Renal cortical epithelial cell (primary cell): ENCODE data around the gene KLHL34. TPM values are rescaled to one million over a fixed set of nuclear protein-coding genes. Genes with fewer than 3 reads are reported as not detected.

Experiments used
- DNase-seq: peaks from one replicate; pipeline ENCODE4 v3.0.0-alpha.2; 2011; ENCODE audit warnings: low read depth
- total RNA-seq: library from RNA; depleted of rRNA; stranded (reverse); fragments of >200 nt; gene quantifications from 2 replicates; pipeline ENCODE4 v1.2.3, GENCODE V29; 2014

The KLHL34 gene
- total RNA-seq, 1 donor from 2014 or later, result not detected

- DNase-seq, result no peak
Measured at GRCh38 chrX:21656587-21657317, 1.4 kb downstream of the KLHL34 start.

GRCh38 chrX:21655901-21656586 lies 2.1 kb downstream of the KLHL34 start:
- no peak for DNase-seq

GRCh38 chrX:21645886-21646285 lies 12.2 kb downstream of the KLHL34 start:
- no peak for DNase-seq

DNA sequence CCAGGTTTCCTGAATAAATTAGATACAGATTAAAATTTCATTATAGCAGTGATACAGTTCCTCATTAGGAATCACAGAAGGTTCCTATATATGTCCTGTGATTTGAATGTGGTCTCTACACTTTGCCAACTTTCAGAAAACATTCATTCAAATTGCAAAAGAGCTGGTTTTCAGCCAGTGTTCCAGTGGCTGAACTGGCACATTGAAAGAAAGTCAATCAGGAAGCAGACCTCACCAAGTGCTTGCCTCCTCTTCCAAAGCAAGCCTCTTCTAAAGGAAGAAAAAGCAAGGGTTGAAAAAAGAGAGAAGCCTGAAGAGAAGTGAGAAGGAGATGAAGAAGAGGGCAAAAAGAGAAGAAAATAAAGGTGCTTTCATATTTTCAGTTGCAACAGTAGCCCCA lies 12.7 kb downstream of the KLHL34 start:
- no peak for DNase-seq

DNA sequence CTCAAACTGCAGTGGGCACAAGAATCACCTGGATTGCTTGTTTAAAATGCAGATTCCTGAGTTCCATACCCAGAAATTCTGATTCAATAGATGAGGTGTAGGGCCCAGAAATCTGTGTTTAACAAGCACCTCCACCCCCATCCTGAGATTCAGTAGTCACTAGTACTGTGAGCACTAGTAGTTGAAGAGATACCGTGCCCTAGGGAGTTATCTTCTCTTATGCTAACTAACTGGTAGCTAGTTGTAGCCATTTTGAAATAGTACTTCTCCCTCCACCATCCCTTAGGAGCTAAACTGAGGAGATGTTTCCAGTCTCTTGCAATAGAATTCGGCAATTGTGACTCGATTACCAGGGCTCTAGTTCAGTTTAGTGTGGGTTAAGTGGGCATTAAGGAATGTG lies 18.4 kb downstream of the KLHL34 start:
- no peak for DNase-seq

GRCh38 chrX:21638311-21638710 lies 19.8 kb downstream of the KLHL34 start:
- peak; percentile 50 for DNase-seq

DNA sequence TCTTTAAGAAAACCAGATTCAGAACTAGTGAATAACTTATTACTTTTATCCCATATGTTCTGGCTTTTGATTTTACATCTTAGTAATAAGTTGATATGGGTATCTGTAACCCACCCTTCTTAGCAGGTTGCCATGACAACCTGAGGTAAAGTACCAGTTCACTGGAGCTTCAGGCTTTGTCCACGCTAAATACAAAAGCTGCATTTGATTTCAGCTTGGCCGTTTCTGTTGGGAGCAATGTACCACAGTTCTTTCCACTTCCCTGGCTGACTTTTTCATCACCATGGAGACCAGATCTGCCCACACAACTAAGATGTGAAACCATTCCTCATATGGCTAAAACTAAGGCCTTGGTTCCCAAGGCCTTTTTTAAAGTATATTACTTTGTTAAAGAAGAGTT lies 26.1 kb downstream of the KLHL34 start:
- no peak for DNase-seq

DNA sequence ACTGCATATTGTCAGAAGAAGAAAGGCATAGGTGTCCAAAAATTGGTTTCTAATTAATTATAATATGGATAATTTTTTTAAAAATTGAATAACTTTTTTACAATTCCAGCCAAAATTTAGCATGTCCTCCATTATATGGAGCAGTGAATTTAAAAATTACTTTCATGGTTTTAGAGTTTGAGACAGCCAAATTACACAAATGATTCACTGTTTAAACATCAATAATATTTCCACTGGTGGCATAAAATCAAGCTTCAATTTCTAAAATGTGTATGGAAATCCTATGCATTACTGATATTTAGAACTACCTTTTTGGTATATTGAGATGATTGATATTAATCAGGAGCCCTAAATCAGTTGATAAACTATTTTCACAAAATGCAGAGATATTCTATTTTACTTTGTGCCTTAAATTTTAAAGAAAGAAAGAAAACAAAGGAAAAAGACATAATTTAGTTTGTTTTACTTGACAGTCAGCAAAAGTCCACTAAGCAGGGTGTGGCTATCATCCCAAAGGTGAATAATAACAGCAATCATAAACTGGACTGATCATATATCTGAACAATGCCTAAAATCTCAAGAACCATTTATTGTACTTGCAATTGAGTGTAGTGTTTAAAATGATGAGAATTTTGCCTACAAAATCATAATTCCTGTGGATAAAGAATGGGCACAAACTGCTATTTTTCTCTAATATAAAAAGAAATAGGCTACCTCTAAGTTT lies 34.2 kb downstream of the KLHL34 start:
- DNase-seq, result no peak

GRCh38 chrX:21620234-21620633 lies 37.9 kb downstream of the KLHL34 start:
- no peak for DNase-seq

GRCh38 chrX:21616386-21616785 lies 41.7 kb downstream of the KLHL34 start:
- DNase-seq, result no peak

DNA sequence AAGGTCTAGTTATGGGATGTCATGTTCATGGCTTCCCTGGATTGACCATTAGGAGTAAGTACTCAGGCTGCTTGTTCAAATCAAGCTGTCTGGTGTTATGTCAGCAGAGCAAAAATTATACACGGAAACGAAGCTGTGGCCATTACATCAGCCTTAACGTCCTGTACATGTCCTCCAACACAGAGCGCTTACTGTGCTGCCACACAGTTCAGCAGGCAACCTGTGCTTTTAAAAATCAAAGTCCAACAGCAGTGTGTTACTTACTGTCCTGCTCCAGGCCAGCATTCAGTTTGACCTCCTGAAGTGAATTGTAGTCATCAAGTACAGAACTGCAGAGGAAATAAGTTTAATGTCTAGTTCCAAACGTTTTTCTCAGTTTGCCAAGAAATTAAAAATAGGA lies 46.0 kb downstream of the KLHL34 start:
- DNase-seq, result no peak

GRCh38 chrX:21610168-21610567 lies 48.0 kb downstream of the KLHL34 start:
- no peak for DNase-seq

DNA sequence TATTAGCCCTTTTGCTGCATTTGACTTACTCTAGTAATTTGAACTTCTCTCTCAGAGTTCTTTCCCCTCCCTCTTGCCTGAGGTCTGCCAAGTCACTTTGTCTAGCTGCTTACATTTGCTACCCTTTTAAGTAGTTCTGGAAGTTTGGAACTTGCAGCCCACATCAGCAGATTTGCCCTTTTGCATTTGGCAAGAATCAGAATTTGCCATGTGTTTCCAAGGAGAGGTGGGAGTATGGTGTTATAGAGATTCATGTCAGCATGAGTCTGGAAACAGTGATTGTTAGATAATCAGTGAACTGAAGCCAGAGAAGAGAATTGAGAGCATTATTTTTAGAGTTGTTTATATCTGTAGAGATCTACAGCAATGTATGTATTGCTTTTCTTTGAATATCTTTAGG lies 52.1 kb downstream of the KLHL34 start:
- no peak for DNase-seq

Other genes with a start within 250 kb of the KLHL34 start
- not detected in 2 replicates for gene SMPX, start 99.8 kb upstream of the KLHL34 start, total RNA-seq
- gene MBTPS2, start 181.3 kb upstream of the KLHL34 start, total RNA-seq, result 5.0 and 17.9 TPM in 2 replicates
- gene YY2, start 197.7 kb upstream of the KLHL34 start, total RNA-seq, result 0.69 and 5.4 TPM in 2 replicates